BJ (cell line): ENCODE data around the gene ELOVL1. TPM values are rescaled to one million over a fixed set of nuclear protein-coding genes. Genes with fewer than 3 reads are reported as not detected.
A peak's percentile ranks its signal among the peaks of the same experiment; 100 is the strongest.

Experiments
- CTCF ChIA-PET: fragments of 350-600 bp; formaldehyde crosslinking; extraction: SDS; loops from one replicate; lab custom pipeline; 2021; ENCODE audit warnings: antibody characterized with exemption, inconsistent platforms; lab: Yijun Ruan, JAX
- POLR2A ChIA-PET: fragments of 300-600 bp; sonication (Branson Sonifier 250); formaldehyde crosslinking; extraction: SDS; loops from one replicate; lab custom pipeline; 2021; ENCODE audit warnings: antibody characterized with exemption; lab: Charles Lee
- DNase-seq: peaks from one replicate; pipeline ENCODE4 v3.0.0-alpha.2; 2011; ENCODE audit warnings: low read depth
- H3K27me3 ChIP-seq: 2 replicates; pipeline ENCODE4 v1.6.0; 2011; ENCODE audit warnings: low read length; ENCODE audit not compliant: control insufficient read depth, insufficient read depth
- H3K36me3 ChIP-seq: 2 replicates; pipeline ENCODE4 v1.5.1; 2011; ENCODE audit warnings: low read length; ENCODE audit not compliant: control insufficient read depth, insufficient read depth
- H3K4me3 ChIP-seq: 2 replicates; pipeline ENCODE4 v1.5.1; 2011; ENCODE audit warnings: low read depth, mild to moderate bottlenecking, control low read depth, low read length
- polyA plus RNA-seq: library from polyadenylated mRNA; depleted of rRNA; stranded (reverse); fragments of >200 nt; gene quantifications from 2 replicates; pipeline ENCODE4 v1.2.3, GENCODE V29; 2011
- TF ChIP-seq, protein P1 (sequence below): IDR thresholded peaks from 2 replicates; pipeline ENCODE4 v1.5.1; 2011; ENCODE audit warnings: low read depth, mild to moderate bottlenecking, control low read depth, inconsistent platforms, low read length, moderate library complexity; ENCODE audit not compliant: insufficient read depth

Gene ELOVL1
- polyA plus RNA-seq, 1 experiment, result 287 TPM

DNA sequence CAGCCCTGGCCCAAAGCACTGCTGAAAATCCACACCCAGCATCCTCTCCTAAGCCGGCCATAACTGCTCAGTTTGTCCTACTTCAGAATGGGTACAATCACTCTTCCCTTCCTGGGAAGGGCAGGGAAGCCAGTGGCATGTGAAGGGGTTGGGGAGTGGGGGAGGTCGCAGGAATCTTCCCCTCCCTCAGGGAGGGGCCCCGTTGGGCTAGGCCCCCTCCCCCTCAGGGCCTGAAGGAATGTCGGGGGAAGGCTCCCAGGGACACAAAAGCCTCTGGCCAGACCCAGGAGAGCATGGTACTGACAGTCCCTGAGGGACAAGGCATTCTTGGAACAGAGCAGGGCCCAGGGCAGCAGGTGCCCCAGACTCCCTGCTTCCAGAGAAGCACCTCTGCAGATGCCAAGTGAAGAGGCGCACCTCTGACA, 1.2 kb downstream of the ELOVL1 start:
- no peak for DNase-seq
- H3K27me3 ChIP-seq, result no peaks in the 10 kb centered on the region
- CTCF ChIA-PET, result no interaction called here
- TF ChIP-seq, protein P1, sequence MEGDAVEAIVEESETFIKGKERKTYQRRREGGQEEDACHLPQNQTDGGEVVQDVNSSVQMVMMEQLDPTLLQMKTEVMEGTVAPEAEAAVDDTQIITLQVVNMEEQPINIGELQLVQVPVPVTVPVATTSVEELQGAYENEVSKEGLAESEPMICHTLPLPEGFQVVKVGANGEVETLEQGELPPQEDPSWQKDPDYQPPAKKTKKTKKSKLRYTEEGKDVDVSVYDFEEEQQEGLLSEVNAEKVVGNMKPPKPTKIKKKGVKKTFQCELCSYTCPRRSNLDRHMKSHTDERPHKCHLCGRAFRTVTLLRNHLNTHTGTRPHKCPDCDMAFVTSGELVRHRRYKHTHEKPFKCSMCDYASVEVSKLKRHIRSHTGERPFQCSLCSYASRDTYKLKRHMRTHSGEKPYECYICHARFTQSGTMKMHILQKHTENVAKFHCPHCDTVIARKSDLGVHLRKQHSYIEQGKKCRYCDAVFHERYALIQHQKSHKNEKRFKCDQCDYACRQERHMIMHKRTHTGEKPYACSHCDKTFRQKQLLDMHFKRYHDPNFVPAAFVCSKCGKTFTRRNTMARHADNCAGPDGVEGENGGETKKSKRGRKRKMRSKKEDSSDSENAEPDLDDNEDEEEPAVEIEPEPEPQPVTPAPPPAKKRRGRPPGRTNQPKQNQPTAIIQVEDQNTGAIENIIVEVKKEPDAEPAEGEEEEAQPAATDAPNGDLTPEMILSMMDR, result no peak
- H3K4me3 ChIP-seq, result peak overlapping the region; percentile 82
- POLR2A ChIA-PET, result interaction anchor here (0.6 kb wide), 2 partner anchors 283 to 284 kb away, joined by 3 to 5 read pairs; partner anchors contain the start of gene KDM4A
- peaks cover 20% of the 10 kb centered on the region for H3K36me3 ChIP-seq

DNA sequence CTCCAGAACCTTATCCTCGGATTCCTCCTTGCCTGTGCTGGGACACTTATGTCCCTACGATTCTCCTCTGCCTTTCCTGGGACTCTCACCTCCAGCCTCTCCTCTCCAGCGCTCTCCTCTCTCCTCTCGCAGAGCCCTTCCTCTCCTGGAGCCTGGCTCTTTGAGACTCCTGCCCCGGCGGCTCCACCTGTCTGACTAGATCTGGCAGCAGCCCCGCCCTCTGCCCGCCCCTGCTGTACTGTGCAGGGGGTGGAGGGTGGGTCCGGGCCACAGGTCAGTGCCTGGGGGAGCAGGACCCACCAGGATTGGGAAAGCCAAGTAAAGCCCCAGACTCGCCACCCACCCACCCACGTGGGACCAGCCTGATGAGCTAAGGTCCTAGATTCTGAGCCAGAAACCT, 1.6 kb downstream of the ELOVL1 start:
- TF ChIP-seq, protein P1, result no peak
- POLR2A ChIA-PET, result interaction anchor here (0.6 kb wide), 1 partner anchor 284 kb away, joined by 3 read pairs; the partner anchor contains the start of gene KDM4A

DNA sequence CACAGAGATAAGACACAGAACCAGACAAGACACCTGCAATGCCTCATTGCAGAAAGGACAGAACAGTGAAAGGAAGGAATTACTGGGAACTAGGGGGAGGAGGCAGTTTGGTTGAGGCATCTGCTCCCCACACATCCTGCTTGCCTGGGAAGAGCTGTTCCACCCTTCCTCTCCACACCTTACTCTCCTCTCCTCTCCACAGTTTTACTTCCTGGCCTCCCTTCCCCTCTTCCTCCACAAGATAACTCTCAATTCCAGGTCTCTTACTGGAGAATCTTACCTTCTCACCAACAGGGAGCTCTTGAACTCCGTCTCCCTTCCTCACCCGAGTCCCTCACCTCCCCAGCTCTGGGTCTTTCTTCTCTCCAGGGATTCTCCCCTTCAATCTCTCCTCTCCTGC, 2.1 kb downstream of the ELOVL1 start:
- TF ChIP-seq, protein P1, result no peak
- DNase-seq, result no peak
- CTCF ChIA-PET, result interaction anchor here (1.2 kb wide), 1 partner anchor 569 kb away, joined by 3 read pairs; no protein-coding TSS in a partner anchor
- no peaks in the 10 kb centered on the region for H3K27me3 ChIP-seq
- POLR2A ChIA-PET, result no interaction called here
- H3K36me3 ChIP-seq, result peaks cover 21% of the 10 kb centered on the region
- no peak overlapping the region for H3K4me3 ChIP-seq

More for the DNA sequence above, 1.6 kb downstream of the ELOVL1 start:
- no peak for DNase-seq
- CTCF ChIA-PET, result no interaction called here
- H3K4me3 ChIP-seq, result peak overlapping the region; percentile 82
- H3K36me3 ChIP-seq, result peaks cover 20% of the 10 kb centered on the region
- H3K27me3 ChIP-seq, result no peaks in the 10 kb centered on the region

DNA sequence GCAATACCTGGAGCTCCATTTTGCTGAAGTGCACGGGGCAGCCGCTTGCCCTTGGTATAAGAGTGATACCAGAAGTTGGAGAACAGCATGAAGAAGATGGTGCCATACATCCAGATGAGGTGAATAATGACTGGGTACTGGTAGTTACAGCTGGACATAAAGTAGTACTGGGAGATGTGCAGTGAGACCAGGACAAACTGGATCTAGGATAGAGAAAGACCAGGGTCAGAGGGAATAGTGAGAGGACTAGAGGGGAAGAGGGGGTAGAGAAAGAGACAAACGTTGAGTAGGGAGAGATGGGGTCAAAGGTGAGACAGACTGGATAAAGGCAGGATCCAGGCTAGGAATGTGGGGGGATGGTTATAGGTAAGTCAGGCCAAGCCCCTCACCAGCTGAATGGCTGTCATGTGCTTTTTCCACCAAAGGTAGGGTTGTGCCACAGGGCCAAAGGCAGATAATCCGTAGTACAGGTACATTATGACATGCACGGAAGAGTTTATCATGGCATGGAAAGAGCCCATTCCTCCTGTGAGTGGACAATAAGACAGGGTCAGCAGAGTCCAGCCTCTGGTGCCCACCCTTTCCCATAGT, 3.8 kb downstream of the ELOVL1 start:
- TF ChIP-seq, protein P1, result no peak
- POLR2A ChIA-PET, result no interaction called here
- DNase-seq, result no peak

DNA sequence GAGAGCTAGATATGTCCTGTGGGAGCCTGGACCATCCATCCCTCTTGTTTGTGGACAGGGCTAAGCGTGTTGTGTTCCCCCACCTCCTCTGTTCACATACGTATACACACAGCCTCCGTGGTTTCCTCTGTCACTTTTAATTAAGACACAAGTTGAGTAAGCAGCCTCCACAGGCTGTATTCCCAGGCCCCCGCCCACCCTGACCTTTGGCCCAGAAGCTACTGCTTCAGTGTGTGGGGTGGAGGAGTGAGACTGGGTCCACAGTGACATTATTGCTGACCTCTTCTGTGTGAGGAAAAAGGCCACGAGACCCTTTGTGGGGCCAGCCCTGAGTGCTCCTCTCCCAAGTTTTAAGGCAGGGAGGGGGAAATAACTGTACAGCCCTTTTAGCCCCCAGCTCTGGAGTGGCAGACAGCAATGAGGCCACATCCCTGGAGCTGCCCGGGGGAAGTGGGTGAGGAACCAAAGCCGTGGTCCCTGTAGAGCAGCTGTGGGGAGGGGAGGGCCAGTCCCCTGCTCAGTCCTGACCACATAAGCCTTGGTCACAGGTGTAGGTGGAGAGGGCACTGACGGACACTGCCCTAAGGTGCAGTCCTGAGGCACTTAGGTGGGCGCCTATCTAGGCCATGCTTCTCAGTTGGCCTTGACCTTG, 4.4 kb downstream of the ELOVL1 start:
- POLR2A ChIA-PET, result no interaction called here
- TF ChIP-seq, protein P1, result no peak
- Histone ChIP-seq H3K27me3 (no peaks in the 10 kb centered on the region), H3K36me3 (peaks cover 21% of the 10 kb centered on the region), H3K4me3 (no peak overlapping the region)
- DNase-seq, result no peak
- CTCF ChIA-PET, result no interaction called here

More for the DNA sequence above, 3.8 kb downstream of the ELOVL1 start:
- peaks cover 21% of the 10 kb centered on the region for H3K36me3 ChIP-seq
- no peaks in the 10 kb centered on the region for H3K27me3 ChIP-seq
- CTCF ChIA-PET, result interaction anchor here (1.3 kb wide), 1 partner anchor 11 kb away, joined by 4 read pairs; no protein-coding TSS in a partner anchor
- H3K4me3 ChIP-seq, result no peak overlapping the region
